NCI-H146 treated with DMSO at 0.1 percent for 48 hours (cell line): ENCODE results near the gene ARIH2.
"Not testable (repeated sequence)": the region's sequence is repeated elsewhere in the genome, so short reads cannot be mapped to it uniquely, and the experiment has no call there.

Experiments
- DNase-seq: peaks from one replicate; lab custom pipeline; 2025; ENCODE audit not compliant: unreplicated experiment; lab: John Stamatoyannopoulos, UW

Gene ARIH2

DNA sequence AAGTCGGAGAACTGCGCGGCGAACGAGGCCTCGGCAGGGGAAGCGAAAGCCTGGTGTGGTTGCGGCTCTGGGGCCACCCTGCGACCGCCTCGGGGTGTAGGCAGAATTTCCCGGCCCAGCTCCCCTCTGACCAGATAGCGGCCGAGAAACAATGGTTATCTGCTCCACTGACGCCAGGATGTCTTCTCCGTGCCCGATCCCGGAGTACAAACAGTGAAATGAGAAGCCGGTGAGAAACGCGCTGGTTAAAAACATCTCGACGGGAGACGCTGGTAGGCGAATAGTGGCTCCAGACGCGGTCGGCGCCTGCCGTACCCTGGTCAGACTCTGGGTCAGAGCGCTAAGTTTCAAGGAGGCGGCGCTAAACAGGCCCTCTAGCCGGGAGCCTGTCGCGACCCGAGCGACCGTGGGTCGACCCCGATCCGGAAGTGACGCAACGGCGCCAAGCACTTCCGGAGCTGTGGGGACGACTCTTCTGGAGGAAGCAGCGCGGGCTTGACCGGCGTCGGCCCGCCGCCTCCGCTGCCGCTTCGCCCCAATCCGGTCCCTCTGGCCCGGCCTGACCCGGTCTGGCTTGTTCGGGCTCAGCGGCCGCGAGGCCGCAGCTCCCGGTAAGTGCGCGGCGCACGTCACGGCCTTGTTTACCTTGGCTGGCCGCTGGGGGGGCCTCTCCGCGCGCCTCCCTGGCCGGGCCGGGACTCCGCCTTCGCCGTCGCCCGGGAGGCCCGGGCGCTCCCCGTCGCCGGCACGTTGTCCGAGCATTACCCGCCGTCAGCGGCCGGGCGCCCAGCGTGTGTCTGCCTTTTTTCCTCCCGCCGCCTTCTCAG, at the start of gene ARIH2:
Gene ARIH2, plus strand, starts transcription at position 455 of the 827 bp plus-strand sequence. CDS start 8,717 bp downstream, outside the sequence.
- peak; percentile 46 for DNase-seq

DNA sequence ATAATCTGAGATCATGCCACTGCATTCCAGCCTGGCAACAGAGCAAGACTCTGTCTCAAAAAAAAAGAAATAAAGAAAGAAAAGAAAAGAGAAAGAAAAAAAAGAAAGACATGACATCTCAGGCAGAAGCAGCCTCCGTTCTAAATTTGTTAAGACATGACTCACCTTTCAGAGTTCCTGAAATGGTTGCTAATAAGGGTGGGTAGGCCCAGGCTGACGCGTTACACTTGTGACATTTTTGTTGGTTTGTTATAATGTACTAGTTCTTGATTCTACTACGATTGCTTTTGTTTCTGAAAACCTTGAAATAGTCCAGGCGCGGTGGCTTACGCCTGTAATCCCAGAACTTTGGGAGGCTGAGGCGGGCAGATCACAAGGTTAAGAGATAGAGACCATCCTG, 41.0 kb upstream of the ARIH2 start:
- DNase-seq, result no peak

DNA sequence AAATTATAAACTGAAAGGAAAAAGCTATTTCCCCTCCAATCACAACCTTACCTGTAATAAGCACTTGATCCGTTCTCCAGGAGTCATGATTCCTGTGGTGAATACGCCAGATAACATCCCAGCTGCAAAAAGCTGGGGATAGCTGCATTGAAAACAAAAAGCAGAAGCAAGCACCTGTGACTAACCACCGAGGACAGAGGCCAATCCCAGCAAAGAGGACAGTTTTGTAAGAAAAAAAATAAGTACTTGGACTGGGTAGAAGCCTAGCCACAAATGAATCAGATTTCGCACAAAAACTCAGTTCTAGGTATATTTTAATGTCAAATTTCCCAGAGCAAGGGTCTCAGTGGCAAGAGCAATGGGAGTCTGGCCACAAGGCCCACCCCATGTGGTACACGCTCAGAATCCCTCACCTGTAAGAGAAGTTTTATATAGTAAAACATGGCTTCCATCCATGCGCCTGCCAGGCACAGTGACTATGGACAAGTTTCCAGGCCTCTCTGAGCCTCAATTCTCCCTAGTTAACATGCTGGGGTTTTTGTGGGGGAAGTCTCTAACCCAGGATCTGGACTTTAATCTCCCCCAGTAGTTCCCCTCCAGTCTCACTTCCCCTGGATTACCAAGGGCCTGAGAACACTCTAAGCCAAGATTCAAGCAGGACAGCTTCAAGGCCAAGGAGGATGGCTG, 39.2 kb upstream of the ARIH2 start:
- DNase-seq, result no peak

DNA sequence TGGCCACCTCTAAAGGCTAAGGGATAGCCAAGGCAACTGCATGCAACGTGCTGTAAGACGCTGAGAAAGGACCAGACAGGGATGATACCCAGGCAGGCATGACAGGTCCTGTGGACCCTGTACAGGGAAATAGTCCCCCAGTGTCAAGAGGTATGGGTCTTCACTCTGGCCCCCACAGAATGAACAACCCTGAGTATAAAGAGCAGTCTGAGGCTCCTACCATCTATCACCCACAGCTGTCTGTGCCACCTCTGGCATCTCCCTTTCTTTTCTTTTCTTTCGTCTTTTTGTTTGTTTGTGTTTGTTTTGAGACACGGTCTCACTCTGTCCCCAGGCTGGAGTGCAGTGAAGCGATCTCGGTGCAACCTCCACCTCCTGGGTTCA, 38.7 kb upstream of the ARIH2 start:
- DNase-seq, result no peak

DNA sequence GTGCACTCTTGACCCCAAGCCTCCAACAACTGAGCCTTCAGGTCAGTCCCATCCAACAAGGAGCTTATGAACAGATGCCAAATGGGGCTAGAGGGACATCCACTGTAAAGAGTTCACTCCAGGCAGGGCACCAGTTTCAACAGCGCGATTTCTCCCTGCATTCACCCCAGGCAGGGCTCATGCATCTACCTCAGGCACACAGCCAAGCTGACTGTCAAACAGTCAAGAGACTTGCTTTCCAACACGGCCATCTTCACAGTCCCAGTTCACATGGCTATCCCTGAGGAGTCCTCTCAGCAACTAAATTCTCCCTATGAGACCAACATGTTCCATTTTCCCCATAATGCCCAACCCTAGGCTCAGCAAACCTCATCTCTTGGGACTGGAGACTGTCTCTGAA, 37.6 kb upstream of the ARIH2 start:
- no peak for DNase-seq

DNA sequence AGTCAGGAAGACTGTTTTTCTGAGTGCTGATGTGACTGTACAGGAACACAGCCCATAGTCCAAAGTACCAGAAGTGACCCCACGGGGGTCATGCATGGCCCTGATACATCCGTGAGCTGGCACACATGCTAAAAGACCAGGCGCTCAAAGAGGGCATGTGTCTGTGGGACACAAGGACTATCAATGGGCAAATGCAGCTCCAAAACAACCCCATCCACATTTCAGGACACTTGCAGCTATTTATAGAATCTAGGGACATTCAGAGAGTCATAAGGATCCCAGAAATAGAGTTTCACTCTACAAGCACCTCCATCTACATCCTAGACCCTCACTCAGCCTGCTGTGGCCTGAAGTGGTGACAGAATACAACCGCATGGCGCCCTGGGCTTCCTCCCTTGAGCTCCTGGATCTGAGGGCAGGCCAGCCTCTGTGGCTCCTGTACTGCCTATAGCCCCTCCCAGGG, 37.0 kb upstream of the ARIH2 start:
- no peak for DNase-seq

DNA sequence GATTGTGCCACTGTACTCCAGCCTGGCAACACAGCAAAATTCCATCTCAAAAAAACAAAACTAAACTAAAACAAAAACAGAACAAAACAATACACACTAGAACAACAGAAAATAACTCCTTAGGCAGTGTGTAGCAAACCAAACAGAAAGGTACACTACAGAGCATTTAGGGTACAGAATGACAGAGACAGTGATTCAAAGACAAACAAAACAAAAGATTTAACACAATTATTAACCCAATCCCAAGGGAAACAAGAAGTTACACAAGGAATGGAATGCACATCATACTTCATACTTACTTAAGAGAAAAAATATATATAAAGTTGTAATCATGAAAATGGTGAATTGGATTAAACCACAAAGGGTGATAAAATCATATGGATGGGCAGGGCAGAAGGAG, 32.9 kb upstream of the ARIH2 start:
- no peak for DNase-seq

DNA sequence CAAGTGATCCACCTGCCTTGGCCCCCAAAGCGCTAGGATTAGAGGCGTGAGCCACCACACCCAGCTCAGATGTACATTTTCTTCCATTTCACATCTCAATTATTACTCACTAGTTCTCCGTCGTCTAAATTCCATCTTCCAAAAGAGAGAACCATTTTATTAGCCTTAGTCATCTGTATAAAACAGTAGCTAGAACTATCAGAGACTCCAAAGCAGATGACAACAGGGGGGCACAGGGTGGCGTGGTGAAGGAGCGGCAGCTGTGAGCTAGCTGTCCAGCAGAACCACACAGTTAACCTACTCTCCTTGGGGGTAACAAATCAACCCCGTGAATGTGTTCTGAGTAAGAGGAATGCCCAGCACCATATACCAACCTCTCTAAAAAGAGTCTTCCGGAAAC, 27.0 kb upstream of the ARIH2 start:
- DNase-seq, result no peak

DNA sequence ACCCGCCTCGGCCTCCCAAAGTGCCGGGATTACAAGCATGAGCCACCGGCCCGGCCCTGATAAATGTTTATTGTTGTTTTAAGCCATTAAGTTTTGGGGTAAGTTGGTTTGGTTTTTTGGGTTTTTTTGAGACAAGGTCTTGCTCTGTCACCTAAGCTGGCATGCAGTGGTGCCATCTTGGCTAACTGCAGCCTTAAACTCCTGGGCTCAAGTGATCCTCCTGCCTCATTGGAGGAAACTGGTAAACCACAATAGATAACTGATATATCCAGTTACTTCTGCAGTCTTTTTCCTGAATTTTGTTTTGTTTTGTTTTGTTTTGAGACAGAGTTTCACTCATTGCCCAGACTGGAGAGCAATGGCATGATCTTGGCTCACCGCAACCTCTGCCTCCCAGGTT, 24.1 kb upstream of the ARIH2 start:
- DNase-seq, result no peak

DNA sequence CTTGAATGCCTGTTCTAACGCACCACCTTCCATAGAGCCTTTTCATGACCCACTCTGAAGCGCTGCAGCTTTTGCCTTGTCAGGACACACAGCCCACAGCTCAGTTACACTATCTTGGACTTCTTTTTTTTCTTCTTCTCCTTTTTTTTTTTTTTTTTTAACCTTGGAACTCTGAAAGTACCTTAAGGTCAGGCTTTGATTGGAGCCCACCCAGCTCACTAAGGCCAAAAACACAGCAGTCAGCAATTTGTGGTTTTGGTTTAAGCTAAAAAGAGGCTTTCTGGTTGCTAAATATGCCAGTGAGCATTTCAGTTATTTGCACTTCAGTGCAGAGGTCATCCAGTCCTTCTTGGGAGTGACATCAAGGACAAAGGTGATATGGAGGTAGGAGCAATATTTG, 21.7 kb upstream of the ARIH2 start:
- no peak for DNase-seq

DNA sequence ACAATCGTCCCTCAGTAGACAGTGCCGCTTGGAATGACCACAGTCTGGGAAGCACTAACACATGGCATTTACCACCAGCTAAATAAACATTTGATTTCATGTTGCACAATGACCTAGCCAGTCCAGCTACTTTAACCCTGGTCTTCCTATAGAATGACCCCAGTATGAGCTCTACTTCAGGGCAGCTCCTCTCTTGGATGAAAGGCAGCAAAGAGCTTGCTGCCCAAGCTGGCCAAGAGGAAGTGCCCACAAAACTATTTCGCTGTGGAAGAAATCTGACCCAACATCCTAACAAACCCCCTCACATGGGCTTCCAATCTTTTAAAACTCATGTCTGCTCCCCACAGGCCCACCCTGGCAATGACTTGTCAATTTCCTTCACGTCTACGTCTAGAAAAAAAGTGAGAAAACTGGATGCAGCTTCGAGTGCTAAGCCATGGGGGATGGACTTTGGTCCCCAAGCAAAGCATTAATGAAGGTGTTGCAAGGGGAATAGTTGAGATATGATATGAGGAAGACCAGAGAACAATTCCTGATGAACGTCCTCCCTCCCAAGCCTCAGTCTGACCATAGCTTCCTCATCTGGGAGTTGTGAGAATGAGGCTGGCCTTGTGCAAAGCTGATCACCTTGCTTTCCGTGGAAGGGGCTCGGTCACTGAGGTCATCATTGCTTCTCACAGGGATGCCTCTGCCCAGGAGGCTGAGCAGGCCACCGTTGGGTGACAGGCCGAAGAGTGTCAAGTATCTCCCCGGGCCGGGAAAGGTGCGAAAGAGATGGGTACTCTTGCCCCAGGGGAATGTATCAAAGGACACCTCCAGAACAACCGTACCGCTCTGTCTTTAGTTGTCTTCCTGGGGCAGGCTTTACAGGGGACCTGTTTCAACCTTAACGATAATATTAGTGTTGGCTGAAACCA, 20.9 kb upstream of the ARIH2 start:
- no peak for DNase-seq

DNA sequence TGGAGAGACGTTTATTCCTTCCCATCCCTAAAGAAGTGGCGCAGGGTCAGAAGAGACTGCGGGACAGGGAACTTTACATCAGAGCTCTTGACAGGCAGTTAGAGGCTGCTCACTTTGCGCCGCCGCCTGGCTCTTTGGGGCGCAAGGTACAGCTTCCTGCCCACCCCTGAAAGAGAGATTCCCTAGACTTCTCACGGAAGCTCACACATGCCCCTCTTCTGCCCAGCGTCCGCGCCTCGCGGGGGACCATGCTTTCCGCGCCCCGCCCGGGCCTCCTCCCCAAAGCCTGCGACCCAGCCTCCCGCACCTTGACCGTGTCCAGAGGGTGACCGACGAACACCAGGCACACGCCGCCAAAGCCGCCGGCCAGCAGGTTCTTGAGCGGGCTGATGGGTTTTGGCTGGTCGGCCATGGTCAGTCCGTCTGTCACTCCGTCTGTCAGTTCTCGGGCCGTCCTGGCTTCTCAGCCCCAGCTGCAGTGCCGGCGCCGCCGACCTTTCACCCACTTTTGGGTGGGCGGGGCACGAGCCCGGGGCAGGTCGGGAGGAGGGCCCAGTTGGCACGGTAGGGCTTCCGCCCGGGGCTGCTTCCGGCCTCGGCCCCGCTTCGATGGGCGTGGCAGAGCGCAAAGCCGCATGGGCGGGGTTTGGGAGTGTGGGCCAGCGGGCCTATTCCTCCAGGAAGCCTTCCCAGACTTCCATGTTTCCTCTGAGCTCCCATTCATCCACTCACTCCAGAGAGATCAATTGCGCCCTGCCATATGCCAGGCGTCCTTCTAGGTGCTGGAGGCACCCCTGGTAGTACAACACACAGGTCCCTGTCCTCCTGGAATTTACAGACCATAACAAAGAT, 20.0 kb upstream of the ARIH2 start, which contains the start of gene SLC25A20:
Gene SLC25A20, minus strand, starts transcription at position 500 of the 852 bp plus-strand sequence. Its CDS starts 88 bp downstream, at position 412.
- DNase-seq, result peak; percentile 45

DNA sequence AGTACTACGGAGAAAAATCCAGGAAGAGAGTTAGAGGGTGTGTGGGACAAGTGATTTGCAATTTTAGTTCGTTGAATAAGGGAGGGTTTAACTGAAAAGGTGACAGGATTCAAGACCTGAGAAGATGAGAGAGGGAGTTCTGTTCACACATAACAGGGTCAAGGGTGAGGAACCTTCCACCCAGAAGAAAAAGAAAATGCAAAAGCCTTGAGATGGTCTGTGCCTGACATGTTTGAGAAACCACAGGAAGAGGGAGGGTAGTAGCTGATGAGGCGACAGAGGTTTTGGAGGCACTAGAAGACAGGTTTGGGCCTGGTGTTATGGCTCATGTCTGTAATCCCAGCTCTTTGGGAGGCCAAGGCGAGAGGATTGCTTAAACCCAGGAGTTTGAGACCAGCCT, 19.4 kb upstream of the ARIH2 start:
- no peak for DNase-seq

DNA sequence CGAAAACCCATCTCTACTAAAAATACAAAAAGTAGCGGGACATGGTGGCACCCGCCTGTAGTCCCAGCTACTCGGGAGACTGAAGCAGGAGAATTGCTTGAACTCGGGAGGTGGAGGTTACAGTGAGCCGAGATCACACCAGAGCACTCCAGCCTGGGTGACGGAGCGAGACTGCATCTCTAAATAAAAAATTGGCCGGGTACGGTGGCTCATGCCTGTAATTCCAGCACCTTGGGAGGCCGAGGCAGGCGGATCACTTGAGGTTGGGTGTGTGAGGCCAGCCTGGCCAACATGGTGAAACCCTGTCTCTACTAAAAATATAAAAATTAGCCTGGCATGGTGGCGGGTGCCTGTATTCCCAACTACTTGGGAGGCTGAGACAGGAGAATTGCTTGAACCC, 11.6 kb upstream of the ARIH2 start:
- not testable (repeated sequence) for DNase-seq

DNA sequence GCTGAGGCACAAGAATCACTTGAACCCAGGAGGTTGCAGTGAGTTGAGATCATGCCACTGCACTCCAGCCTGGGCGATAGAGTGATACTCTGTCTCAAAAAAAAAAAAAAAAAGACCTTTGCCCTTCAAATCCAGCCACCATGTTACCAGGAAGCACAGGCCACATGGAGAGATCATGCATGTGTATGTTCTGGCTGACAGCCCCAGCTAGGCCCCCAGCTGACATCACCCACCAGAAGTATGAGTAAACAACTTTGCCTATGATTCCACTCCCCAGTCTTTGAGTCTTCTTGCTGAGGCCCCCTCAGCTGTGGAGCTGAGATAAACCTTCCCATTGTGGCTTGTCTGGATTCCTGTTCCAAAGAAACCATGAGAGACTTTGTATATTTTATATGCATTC, 3.3 kb upstream of the ARIH2 start:
- no peak for DNase-seq

DNA sequence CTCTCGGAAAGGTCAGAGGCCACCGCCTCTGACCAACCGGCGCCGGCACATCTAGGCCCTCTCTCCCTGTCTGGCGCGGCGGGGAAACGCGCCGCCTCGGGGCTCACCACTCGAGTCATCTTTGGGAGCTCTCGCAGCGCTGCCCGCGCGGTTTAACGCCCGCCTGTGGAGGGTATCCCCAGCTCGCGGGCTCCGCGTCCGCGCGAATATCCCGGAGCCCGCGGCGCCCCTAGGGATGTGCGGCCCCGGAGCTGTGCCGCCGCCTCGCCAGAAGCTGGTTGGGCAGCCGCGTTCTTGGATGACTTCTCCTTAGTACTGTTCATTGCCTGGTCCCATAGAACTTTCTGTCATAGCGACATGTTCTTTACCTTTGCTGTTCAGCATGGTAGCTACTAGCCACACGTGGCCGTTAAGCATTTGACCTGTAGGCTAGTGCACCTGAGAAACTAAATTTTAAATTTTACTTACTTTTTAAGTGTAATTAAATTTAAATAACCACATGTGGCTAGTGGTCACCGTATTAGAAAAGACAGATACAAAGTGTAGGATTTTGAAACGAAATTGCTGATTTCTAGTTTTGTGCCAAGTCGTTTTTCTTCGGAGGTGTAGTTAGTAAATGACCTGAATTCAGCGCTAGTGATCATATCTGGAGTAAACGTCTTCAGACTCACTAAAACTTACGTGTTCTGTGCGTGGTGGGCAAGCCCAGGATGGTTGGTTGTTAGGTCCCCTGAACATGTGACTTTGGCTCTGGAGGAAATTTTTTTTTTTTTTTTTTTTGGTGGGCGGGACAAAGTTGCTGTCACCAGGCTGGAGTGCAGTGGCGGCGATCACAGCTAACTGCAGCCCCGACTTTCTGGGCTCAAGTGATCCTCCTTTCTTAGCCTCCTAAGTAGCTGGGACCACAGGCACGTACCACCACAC, 835 bp downstream of the ARIH2 start:
- peak; percentile 5 for DNase-seq

DNA sequence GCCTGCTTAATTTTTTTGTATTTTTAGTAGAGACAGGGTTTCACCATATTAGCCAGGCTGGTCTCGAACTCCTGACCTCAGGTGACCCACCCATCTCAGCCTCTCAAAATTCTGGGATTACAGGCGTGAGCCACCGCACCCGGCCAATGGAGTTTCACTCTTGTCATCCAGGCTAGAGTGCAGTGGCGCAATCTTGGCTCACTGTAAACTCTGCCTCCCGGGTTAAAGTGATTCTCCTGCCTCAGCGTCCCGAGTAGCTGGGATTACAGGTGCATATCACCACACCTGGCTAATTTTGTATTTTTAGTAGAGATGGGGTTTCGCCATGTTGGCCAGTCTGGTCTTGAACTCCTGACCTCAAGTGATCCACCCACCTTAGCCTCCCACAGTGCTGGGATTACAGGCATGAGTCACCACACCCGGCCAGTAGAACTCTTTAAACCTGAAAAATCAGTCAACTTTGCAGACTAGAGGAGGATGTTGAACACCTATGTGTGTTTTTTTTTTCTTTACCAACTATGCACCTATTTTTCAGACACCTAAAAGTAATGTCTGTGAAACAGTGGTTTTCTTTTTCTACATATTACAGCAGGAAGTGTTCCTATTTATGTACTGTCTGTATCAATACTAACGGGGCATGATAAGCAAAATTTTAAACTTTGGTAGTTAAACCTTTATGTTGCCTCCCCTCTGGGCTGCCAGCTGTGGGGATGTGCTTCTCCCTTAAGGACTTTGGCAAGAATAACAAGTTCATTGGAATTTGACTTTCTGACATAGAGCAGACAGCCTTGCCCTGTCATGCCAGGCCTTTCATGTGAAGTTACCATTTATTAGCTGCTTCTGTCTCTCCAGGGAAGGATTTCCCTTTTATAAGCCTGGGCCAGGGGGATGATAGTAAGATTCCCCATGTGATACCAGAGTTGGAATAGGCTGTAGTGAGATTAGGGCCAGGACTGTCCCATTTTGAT, 8.1 kb downstream of the ARIH2 start:
- no peak for DNase-seq

DNA sequence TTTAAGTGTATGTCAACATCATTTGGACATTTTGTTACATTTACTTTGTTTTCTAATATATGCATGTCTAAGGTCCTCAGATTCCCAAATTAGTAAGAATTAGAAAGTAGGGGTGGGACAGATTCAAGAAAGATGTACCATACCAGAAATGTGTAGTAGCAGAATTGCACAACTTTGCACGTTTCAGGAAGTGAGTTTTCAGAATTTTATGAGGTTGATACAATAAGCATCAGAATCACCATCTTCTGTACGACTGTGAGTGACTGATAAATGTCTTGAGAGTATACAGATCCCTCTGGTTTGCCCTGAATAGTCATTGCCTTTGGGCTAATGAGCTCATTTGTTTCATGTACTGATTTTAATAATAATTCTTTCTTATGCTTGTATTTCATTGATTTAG, 9.3 kb downstream of the ARIH2 start:
- DNase-seq, result no peak
